GM12892 (cell line): Measurements from ENCODE around the gene DCST1.
"Not testable (repeated sequence)": the region's sequence is repeated elsewhere in the genome, so short reads cannot be mapped to it uniquely, and the experiment has no call there.

Experiments used
- POLR2A ChIP-seq: IDR thresholded peaks from 2 replicates; pipeline ENCODE4 v1.6.1; 2011; ENCODE audit warnings: low read depth, low read length, control low read depth
- POLR2AphosphoS5 ChIP-seq: IDR thresholded peaks from 2 replicates; pipeline ENCODE4 v1.6.1; 2011; ENCODE audit warnings: low read depth, low read length, control low read depth

DNA sequence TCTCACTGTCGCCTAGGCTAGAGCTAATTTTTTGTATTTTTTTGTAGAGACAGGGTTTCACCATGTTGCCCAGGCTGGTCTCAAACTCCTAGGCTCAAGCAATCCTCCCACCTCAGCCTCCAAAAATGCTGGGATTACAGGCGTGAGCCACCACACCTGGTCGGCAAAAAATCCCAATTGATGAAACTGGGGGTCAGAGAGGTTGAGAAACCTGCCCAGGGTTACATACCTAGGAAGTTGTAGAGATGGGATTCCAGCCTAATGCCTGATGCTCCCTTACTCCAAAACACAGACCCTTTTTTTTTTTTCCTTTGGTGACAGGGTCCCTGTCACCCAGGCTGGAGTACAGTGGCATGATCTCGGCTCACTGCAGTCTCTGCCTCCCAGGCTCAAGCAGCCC lies 46.9 kb upstream of the DCST1 start:
- not testable (repeated sequence) for TF ChIP-seq POLR2A, POLR2AphosphoS5
